NCI-H446 treated with DMSO at 0.1 percent for 48 hours (cell line): ENCODE data around the gene COL6A2.
"Not testable (repeated sequence)": the region's sequence is repeated elsewhere in the genome, so short reads cannot be mapped to it uniquely, and the experiment has no call there.

Experiments used
- DNase-seq: peaks from one replicate; lab custom pipeline; 2025; lab: John Stamatoyannopoulos, UW

Gene COL6A2

DNA sequence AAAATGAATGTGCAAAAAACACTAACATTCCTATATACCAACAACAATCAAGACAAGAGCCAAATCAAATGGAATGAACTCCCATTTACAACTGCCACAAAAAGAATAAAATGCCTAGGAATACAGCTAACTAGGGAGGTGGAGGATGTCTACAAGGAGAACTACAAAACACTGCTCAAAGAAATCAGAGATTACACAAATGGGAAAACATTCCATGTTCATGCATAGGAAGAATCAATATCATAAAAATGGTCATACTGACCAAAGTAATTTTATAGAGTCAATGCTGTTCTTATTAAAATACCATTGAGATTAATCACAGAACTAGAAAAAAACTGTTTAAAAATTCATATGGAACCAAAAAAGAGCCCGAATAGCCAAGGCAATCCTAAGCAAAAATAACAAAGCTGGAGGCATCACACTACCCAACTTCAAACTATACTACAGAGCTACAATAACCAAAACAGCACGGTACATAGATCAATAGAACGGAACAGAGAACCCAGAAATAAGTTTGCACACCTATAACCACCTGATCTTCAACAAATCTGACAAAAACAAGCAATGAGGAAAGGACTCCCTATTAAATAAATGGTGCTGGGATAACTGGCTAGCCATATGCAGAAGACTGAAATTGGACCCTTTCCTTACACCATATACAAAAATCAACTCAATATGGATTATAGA, 78.7 kb downstream of the COL6A2 start:
- not testable (repeated sequence) for DNase-seq

DNA sequence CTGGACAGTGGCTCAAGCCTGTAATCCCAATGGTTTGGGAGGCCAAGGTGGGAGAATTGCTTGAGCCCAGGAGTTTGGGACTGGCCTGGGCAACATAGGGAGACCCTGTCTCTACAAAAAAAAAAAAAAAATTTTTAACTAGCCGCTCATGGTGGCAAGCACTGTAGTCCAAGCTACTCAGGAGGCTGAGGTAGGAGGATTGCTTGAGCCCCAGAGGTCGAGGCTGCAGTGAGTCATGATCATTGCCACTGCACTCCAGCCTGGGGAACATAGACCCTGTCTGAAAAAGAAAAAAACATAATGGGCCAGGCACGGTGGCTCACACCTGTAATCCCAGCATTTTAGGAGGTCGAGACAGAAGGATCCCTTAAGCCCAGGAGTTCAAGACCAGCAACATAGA, 81.0 kb downstream of the COL6A2 start:
- no peak for DNase-seq
